KOPT-K1 (cell line): ENCODE results near the gene DIAPH1.
A peak's percentile ranks its signal among the peaks of the same experiment; 100 is the strongest.
"Not testable (repeated sequence)": the region's sequence is repeated elsewhere in the genome, so short reads cannot be mapped to it uniquely, and the experiment has no call there.

ENCODE experiments used
- H3K27ac ChIP-seq: fragments of 200-600 bp; sonication (generic); 2 replicates; pipeline ENCODE4 v1.5.1; 2016; ENCODE audit warnings: antibody characterized with exemption, mild to moderate bottlenecking, low read depth, low read length; ENCODE audit not compliant: poor library complexity, severe bottlenecking
- H3K36me3 ChIP-seq: fragments of 200-600 bp; sonication (generic); 2 replicates; pipeline ENCODE4 v1.5.1; 2017; ENCODE audit warnings: antibody characterized with exemption, mild to moderate bottlenecking, low read length, moderate library complexity; ENCODE audit not compliant: insufficient read depth
- H3K9me3 ChIP-seq: fragments of 200-600 bp; sonication (generic); 2 replicates; pipeline ENCODE4 v1.5.1; 2017; ENCODE audit warnings: antibody characterized with exemption, low read length, mild to moderate bottlenecking; ENCODE audit not compliant: insufficient read depth, poor library complexity, severe bottlenecking

DIAPH1 gene

DNA sequence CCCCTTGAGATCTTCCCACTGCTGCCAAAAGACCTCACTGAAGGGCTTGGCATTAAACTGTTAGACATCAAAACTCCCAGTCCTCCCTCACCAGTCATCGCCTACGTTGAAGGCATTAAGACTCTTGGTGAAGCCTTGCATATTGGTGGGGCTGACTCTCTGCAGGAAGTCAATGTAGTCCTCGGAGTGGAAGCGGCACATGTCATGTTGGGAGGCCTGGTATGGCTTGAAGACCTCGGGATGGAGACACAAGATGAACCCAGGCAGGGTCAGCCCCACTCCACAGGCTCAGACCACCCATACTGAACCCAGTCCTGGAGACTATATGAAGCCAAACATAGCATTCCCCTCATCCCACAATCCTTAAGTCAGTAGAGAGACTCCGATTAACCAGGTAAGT is 15.9 kb upstream of the DIAPH1 start:
- no peak overlapping the region for H3K27ac ChIP-seq
- H3K9me3 ChIP-seq = no peaks in the 10 kb centered on the region
- H3K36me3 ChIP-seq = peaks cover 42% of the 10 kb centered on the region

- Histone ChIP-seq H3K9me3 (no peaks in the 10 kb centered on the region), H3K27ac (no peak overlapping the region), H3K36me3 (peaks cover 49% of the 10 kb centered on the region)
Observed at GRCh38 chr5:141633871-141634561, 15.2 kb upstream of the DIAPH1 start.

GRCh38 chr5:141632650-141633049 is 13.8 kb upstream of the DIAPH1 start:
- Histone ChIP-seq H3K9me3 (no peaks in the 10 kb centered on the region), H3K27ac (no peak overlapping the region), H3K36me3 (peaks cover 63% of the 10 kb centered on the region)

DNA sequence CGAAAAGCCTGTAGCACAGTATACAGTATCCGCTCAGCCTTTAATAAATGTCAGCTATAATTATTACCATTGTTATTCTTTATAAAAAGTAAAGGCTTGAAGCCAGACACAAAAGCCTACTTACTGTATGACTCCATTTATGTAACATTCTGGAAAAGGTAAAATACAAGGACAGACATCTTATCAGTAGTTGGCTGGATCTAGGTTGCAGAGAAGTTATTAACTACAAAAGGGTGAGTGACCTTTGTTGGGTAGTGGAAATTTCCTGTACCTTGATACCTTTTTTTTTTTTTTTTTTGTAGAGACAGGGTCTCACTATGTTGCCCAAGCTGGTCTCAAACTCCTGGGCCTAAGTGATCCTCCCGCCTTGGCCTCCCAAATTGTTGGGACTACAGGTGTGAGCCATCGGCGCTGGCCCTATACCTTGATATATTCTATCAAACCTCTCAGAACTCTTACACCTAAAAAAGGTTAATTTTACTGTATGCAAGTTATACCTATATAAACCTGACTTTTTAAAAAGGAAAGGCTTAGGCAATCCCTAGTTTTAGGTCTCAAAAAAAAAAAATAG is 11.9 kb upstream of the DIAPH1 start:
- peaks cover 83% of the 10 kb centered on the region for H3K36me3 ChIP-seq
- no peak overlapping the region for H3K27ac ChIP-seq
- H3K9me3 ChIP-seq = no peaks in the 10 kb centered on the region

- Histone ChIP-seq H3K27ac (no peak overlapping the region), H3K36me3 (peaks cover 98% of the 10 kb centered on the region), H3K9me3 (no peaks in the 10 kb centered on the region)
Observed at GRCh38 chr5:141628175-141628788, 9.5 kb upstream of the DIAPH1 start.

GRCh38 chr5:141623611-141624010 is 4.8 kb upstream of the DIAPH1 start:
- peak overlapping the region; percentile 52 for H3K27ac ChIP-seq
- peaks cover 93% of the 10 kb centered on the region for H3K36me3 ChIP-seq
- no peaks in the 10 kb centered on the region for H3K9me3 ChIP-seq

DNA sequence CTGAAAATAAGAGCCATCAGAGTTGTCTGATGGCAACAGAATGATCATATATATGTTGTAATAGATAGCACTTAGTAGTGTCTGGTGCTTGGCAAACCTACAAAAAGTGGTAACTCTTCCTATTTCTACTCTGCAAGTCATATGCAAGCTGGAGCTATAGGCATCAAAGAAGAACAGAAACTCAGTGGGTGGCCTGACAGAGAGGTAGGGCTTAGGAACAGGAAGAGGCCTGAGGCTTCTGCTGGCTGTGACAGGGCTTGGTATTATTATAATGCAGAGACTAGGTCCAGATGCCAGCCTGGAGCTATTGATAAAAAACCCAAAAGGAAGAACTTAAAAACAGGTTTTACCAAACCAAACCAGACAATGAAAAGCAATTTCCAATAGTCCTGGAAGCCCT is 4.4 kb upstream of the DIAPH1 start:
- Histone ChIP-seq H3K9me3 (no peaks in the 10 kb centered on the region), H3K27ac (peak overlapping the region; percentile 52), H3K36me3 (peaks cover 89% of the 10 kb centered on the region)

GRCh38 chr5:141618030-141618803 is 583 bp downstream of the DIAPH1 start:
- Histone ChIP-seq H3K36me3 (peaks cover 54% of the 10 kb centered on the region), H3K9me3 (no peaks in the 10 kb centered on the region), H3K27ac (peak overlapping the region; percentile 92)

GRCh38 chr5:141617682-141618029 is 1.1 kb downstream of the DIAPH1 start:
- no peaks in the 10 kb centered on the region for H3K9me3 ChIP-seq
- H3K27ac ChIP-seq = peak overlapping the region; percentile 92
- H3K36me3 ChIP-seq = peaks cover 48% of the 10 kb centered on the region

GRCh38 chr5:141617128-141617527 is 1.7 kb downstream of the DIAPH1 start:
- Histone ChIP-seq H3K36me3 (peaks cover 48% of the 10 kb centered on the region), H3K9me3 (no peaks in the 10 kb centered on the region), H3K27ac (peak overlapping the region; percentile 92)

DNA sequence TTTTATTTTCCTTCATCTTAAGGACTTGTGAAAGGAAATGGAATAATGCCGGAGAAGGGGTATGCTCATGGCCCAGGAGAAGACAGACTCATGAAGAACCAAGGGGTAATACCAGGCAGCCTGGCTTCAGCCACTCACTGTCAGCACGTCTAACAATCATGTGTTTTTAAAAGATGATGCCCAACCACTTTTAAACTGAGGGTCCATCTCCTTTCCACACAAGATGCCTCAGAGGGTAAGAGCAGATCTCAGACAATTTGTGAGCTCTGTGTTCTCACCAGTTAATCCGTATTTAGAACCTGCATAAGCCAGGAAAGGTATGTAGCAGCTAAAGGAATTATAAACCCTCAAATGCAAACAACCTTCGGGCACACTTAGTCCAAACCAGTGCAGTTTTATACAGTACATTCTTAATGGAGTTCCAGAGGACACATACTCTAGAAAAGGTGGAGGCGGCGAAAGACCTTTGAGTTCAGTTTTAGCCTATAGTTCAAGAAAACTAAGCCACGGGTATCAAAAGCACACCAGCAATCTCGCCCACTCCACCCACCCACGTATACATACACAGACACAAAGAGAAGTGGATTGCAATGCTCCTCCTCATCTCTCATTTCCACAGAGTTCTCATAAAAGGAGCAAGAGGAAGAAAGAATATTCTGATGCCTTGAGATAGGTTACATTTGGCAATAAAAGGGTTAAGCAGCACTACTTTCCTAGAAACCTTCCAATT is 2.6 kb downstream of the DIAPH1 start:
- Histone ChIP-seq H3K27ac (peak overlapping the region; percentile 92), H3K9me3 (no peaks in the 10 kb centered on the region), H3K36me3 (peaks cover 46% of the 10 kb centered on the region)

GRCh38 chr5:141613344-141613743 is 5.5 kb downstream of the DIAPH1 start:
- Histone ChIP-seq H3K9me3 (no peaks in the 10 kb centered on the region), H3K27ac (peak overlapping the region; percentile 1), H3K36me3 (peaks cover 35% of the 10 kb centered on the region)

DNA sequence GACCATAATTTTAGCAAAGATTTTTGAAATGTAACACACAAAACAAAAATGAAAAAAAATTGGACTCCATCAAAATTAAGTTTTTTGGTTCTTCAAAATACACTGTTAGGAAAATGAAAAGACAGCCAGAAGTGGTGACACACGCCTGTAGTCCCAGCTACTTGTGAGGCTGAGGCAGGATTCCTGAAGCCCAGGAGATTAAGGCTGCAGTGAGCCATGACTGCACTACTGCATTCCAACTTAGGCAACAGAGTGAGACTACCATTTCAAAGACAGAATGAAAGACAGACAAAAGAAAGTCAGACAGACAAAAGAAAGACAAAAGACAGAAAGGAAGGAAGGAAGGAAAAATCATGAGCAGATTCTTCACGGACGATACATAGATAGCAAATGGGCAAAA is 7.5 kb downstream of the DIAPH1 start:
- H3K9me3 ChIP-seq = no peaks in the 10 kb centered on the region
- peaks cover 27% of the 10 kb centered on the region for H3K36me3 ChIP-seq
- H3K27ac ChIP-seq = peak overlapping the region; percentile 34

GRCh38 chr5:141609921-141610320 is 8.9 kb downstream of the DIAPH1 start:
- peaks cover 20% of the 10 kb centered on the region for H3K36me3 ChIP-seq
- H3K27ac ChIP-seq = peak overlapping the region; percentile 98
- not testable (repeated sequence) for H3K9me3 ChIP-seq

DNA sequence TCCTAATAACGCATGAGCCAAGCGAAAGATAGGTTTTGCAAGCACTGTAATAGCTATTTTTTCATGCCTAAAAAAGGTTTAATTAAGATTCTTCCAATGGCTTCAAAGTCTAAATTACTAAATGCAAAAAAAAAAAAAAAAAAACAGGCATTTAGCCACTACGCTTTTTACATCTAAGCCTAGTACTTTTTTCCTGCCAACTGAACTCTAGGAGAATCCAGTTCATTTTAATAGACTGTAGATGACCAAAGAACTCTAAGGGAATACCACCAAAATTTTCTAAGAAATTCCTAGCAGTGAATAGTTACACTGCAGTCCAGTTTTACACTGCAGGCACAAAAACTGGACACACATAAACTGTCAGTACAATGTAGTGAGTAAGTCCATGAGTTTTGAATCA is 9.8 kb downstream of the DIAPH1 start:
- H3K9me3 ChIP-seq = no peaks in the 10 kb centered on the region
- peaks cover 20% of the 10 kb centered on the region for H3K36me3 ChIP-seq
- H3K27ac ChIP-seq = peak overlapping the region; percentile 98
